AG08395 (cell line): ENCODE measurements around the gene PLA2G4B.
A peak's percentile ranks its signal among the peaks of the same experiment; 100 is the strongest.

Experiments
- DNase-seq: peaks from one replicate; pipeline ENCODE4 v3.0.0; 2012; ENCODE audit warnings: mixed read lengths, low spot score

PLA2G4B gene

GRCh38 chr15:41809526-41810220, 29.0 kb upstream of the PLA2G4B start:
- no peak for DNase-seq

GRCh38 chr15:41810651-41811431, 27.8 kb upstream of the PLA2G4B start:
- DNase-seq = no peak

- peak; percentile 90 for DNase-seq
Measured at GRCh38 chr15:41811432-41812195, 27.0 kb upstream of the PLA2G4B start.

- DNase-seq = no peak
Measured at GRCh38 chr15:41812820-41813375, 25.7 kb upstream of the PLA2G4B start.

GRCh38 chr15:41813426-41813825, 25.2 kb upstream of the PLA2G4B start:
- DNase-seq = no peak

- no peak for DNase-seq
Measured at GRCh38 chr15:41814534-41814933, 24.1 kb upstream of the PLA2G4B start.

GRCh38 chr15:41816788-41817187, 21.9 kb upstream of the PLA2G4B start:
- no peak for DNase-seq

- no peak for DNase-seq
Measured at GRCh38 chr15:41817327-41817726, 21.3 kb upstream of the PLA2G4B start.

- DNase-seq = no peak
Measured at GRCh38 chr15:41817781-41818180, 20.9 kb upstream of the PLA2G4B start.

GRCh38 chr15:41819455-41820050, 19.1 kb upstream of the PLA2G4B start:
- DNase-seq = no peak

- no peak for DNase-seq
Measured at GRCh38 chr15:41820791-41821423, 17.7 kb upstream of the PLA2G4B start.

- no peak for DNase-seq
Measured at GRCh38 chr15:41821831-41822230, 16.8 kb upstream of the PLA2G4B start.

- no peak for DNase-seq
Measured at GRCh38 chr15:41822471-41822870, 16.2 kb upstream of the PLA2G4B start.

GRCh38 chr15:41822957-41823356, 15.7 kb upstream of the PLA2G4B start:
- no peak for DNase-seq

GRCh38 chr15:41823502-41823901, 15.1 kb upstream of the PLA2G4B start:
- no peak for DNase-seq

GRCh38 chr15:41824062-41824745, 14.4 kb upstream of the PLA2G4B start:
- no peak for DNase-seq

GRCh38 chr15:41825145-41825544, 13.5 kb upstream of the PLA2G4B start:
- DNase-seq = no peak

- DNase-seq = no peak
Measured at GRCh38 chr15:41825572-41826535, 12.8 kb upstream of the PLA2G4B start.

GRCh38 chr15:41827290-41827879, 11.3 kb upstream of the PLA2G4B start:
- no peak for DNase-seq
